ENCODE results near the gene TLE1. TPM values are rescaled to one million over a fixed set of nuclear protein-coding genes. Genes with fewer than 3 reads are reported as not detected.

Gene TLE1
- total and polyA plus RNA-seq, 9 of the 15 experiments (the other 6 are each of a cell fraction or from before 2014, with no cell fraction given): 0.11 TPM; not detected in 8

DNA sequence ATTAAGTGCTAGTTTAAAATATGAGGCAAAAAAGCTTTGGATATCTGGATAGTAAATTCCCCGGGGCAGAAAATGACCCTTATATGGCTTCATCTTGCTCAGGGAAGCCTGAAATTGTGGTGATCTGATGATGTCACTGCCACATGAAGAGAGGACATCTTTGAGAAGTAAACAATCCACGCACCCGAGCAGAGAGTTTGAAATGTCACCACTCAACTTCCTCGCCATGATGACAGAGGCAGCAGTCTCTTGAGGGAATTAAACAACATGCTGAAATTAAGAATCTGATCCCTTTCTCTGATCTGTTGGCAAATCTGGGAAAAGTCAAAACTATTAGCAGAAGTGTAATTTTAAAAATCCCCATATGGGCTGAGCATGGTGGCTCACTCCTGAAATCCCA is 110.0 kb downstream of the TLE1 start:
- ATAC-seq (no peak), DNase-seq (ENCODE audit: extremely low read depth in 1 of 4, low spot score in 3 of 4) (no peak), FAIRE-seq (no peak)
- H3K9ac ChIP-seq (ENCODE audit: insufficient read depth in 1 of 2, low read depth in 2 of 2, low read length in 2 of 2): no peak overlapping the region
- no peaks in the 10 kb centered on the region for H3K36me3 ChIP-seq (ENCODE audit: control insufficient read depth, insufficient read depth, low read length)
- no peaks in the 10 kb centered on the region for H3K9me1 ChIP-seq (ENCODE audit: control insufficient read depth, insufficient read depth, low read length)
- no peak overlapping the region for H3K4me3 ChIP-seq
- in situ Hi-C loops (cut with MboI) (no loop called here), intact Hi-C loops (cut with micrococcal nuclease) (no loop called here)
- 0% methylated on average over 3 of the region's 4 CpGs for WGBS (ENCODE audit: insufficient coverage, low coverage, missing lambda C conversion rate)
- H3K9me3 ChIP-seq (replicated peaks; ENCODE audit: control insufficient read depth, insufficient read depth, low read depth, low read length): no peaks in the 10 kb centered on the region
- no peaks in the 10 kb centered on the region for H3K79me2 ChIP-seq (ENCODE audit: control insufficient read depth, insufficient read depth, low read length)
- H3K4me1 ChIP-seq (replicated peaks in 1 of 2; ENCODE audit: control insufficient read depth in 2 of 2, insufficient read depth in 2 of 2, low read length in 2 of 2): no peaks in the 10 kb centered on the region
- H3K4me2 ChIP-seq (ENCODE audit: insufficient read depth, low read length): no peak overlapping the region
- H2AFZ ChIP-seq (ENCODE audit: low read depth, low read length): no peak overlapping the region
- CTCF ChIA-PET (ENCODE audit: low intra/inter-chr PET ratio): no interaction called here
- no peaks in the 10 kb centered on the region for H3K27me3 ChIP-seq (ENCODE audit: control insufficient read depth in 2 of 2, insufficient read depth in 2 of 2, low read length in 2 of 2)
- H3K27ac ChIP-seq (ENCODE audit: extremely low read depth, low read depth, low read length): no peak overlapping the region
- no TSS peak for BruUV-seq (replicated peaks)
- H4K20me1 ChIP-seq (replicated peaks; ENCODE audit: control insufficient read depth, insufficient read depth, low read length): no peaks in the 10 kb centered on the region
- POLR2A ChIA-PET: no interaction called here
- TF ChIP-seq TCFL5 (CRISPR knock-in tag; conservative IDR thresholded peaks at IDR 0.05): no peak

DNA sequence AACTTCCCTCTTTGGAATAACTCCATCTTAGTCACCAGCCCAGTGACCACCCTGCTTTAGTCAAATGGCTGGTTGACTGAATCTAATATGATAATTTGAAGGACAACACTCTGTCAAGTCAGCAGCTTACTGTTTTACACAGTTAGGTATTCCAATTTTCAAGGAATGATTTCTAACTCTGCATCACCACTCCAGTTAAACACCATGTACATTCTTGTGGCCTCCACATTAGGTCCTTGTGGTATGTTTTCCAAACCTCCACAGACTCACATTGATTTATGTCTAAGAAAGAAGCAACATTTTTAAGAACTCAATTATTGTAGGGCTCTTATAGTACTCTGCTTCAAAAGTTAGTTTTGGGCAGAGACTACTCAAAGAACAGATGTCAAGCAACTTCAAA is 110.7 kb downstream of the TLE1 start:
- intact Hi-C loops (cut with micrococcal nuclease): no loop called here
- BruUV-seq (replicated peaks): no TSS peak
- no peak for TF ChIP-seq TRIM28 (IDR thresholded peaks at IDR 0.05)
- no peak for TF ChIP-seq ZNF263 (CRISPR knock-in tag; IDR thresholded peaks at IDR 0.05; ENCODE audit: borderline replicate concordance)
- TF ChIP-seq, protein P1, sequence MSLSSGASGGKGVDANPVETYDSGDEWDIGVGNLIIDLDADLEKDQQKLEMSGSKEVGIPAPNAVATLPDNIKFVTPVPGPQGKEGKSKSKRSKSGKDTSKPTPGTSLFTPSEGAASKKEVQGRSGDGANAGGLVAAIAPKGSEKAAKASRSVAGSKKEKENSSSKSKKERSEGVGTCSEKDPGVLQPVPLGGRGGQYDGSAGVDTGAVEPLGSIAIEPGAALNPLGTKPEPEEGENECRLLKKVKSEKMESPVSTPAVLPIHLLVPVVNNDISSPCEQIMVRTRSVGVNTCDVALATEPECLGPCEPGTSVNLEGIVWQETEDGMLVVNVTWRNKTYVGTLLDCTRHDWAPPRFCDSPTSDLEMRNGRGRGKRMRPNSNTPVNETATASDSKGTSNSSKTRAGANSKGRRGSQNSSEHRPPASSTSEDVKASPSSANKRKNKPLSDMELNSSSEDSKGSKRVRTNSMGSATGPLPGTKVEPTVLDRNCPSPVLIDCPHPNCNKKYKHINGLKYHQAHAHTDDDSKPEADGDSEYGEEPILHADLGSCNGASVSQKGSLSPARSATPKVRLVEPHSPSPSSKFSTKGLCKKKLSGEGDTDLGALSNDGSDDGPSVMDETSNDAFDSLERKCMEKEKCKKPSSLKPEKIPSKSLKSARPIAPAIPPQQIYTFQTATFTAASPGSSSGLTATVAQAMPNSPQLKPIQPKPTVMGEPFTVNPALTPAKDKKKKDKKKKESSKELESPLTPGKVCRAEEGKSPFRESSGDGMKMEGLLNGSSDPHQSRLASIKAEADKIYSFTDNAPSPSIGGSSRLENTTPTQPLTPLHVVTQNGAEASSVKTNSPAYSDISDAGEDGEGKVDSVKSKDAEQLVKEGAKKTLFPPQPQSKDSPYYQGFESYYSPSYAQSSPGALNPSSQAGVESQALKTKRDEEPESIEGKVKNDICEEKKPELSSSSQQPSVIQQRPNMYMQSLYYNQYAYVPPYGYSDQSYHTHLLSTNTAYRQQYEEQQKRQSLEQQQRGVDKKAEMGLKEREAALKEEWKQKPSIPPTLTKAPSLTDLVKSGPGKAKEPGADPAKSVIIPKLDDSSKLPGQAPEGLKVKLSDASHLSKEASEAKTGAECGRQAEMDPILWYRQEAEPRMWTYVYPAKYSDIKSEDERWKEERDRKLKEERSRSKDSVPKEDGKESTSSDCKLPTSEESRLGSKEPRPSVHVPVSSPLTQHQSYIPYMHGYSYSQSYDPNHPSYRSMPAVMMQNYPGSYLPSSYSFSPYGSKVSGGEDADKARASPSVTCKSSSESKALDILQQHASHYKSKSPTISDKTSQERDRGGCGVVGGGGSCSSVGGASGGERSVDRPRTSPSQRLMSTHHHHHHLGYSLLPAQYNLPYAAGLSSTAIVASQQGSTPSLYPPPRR (CRISPR knock-in tag; IDR thresholded peaks at IDR 0.05; ENCODE audit: borderline replicate concordance): no peak
- no peak for TF ChIP-seq POLR2AphosphoS2 (IDR thresholded peaks at IDR 0.05; ENCODE audit: low read length)
- TF ChIP-seq, protein P2, sequence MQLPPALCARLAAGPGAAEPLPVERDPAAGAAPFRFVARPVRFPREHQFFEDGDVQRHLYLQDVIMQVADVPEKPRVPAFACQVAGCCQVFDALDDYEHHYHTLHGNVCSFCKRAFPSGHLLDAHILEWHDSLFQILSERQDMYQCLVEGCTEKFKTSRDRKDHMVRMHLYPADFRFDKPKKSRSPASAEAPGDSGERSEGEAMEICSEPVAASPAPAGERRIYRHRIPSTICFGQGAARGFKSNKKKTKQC (CRISPR knock-in tag; IDR thresholded peaks at IDR 0.05): no peak
- no peak for TF ChIP-seq HDAC3 (IDR thresholded peaks at IDR 0.05; ENCODE audit: borderline replicate concordance, partially characterized antibody)

More for the DNA sequence above, 110.7 kb downstream of the TLE1 start:
- Histone ChIP-seq H4K20me1 (replicated peaks; ENCODE audit: control insufficient read depth, insufficient read depth, low read length) (no peaks in the 10 kb centered on the region), H3K4me3 (no peak overlapping the region), H3K9me3 (replicated peaks; ENCODE audit: control insufficient read depth, insufficient read depth, low read depth, low read length) (no peaks in the 10 kb centered on the region), H3K9me1 (ENCODE audit: control insufficient read depth, insufficient read depth, low read length) (no peaks in the 10 kb centered on the region), H2AFZ (ENCODE audit: low read depth, low read length) (no peak overlapping the region), H3K27me3 (ENCODE audit: control insufficient read depth in 2 of 2, insufficient read depth in 2 of 2, low read length in 2 of 2) (no peaks in the 10 kb centered on the region), H3K27ac (ENCODE audit: extremely low read depth, low read depth, low read length) (no peak overlapping the region), H3K36me3 (ENCODE audit: control insufficient read depth, insufficient read depth, low read length) (no peaks in the 10 kb centered on the region), H3K4me1 (replicated peaks in 1 of 2; ENCODE audit: control insufficient read depth in 2 of 2, insufficient read depth in 2 of 2, low read length in 2 of 2) (no peaks in the 10 kb centered on the region), H3K4me2 (ENCODE audit: insufficient read depth, low read length) (no peak overlapping the region), H3K9ac (ENCODE audit: insufficient read depth in 1 of 2, low read depth in 2 of 2, low read length in 2 of 2) (no peak overlapping the region), H3K79me2 (ENCODE audit: control insufficient read depth, insufficient read depth, low read length) (no peaks in the 10 kb centered on the region)
- DNase-seq (ENCODE audit: extremely low read depth in 1 of 4, low spot score in 3 of 4) (no peak), FAIRE-seq (no peak), ATAC-seq (no peak)
- ChIA-PET CTCF (ENCODE audit: low intra/inter-chr PET ratio) (no interaction called here), POLR2A (no interaction called here)
- in situ Hi-C loops (cut with MboI): no loop called here
